Islet precursor cell (in vitro differentiated cells): Measurements from ENCODE around the gene CTXND2.
"Not testable (repeated sequence)": the region's sequence is repeated elsewhere in the genome, so short reads cannot be mapped to it uniquely, and the experiment has no call there.

Experiments used
- DNase-seq: peaks from one replicate; pipeline ENCODE4 v3.0.0-alpha.2; 2018

CTXND2 gene

DNA sequence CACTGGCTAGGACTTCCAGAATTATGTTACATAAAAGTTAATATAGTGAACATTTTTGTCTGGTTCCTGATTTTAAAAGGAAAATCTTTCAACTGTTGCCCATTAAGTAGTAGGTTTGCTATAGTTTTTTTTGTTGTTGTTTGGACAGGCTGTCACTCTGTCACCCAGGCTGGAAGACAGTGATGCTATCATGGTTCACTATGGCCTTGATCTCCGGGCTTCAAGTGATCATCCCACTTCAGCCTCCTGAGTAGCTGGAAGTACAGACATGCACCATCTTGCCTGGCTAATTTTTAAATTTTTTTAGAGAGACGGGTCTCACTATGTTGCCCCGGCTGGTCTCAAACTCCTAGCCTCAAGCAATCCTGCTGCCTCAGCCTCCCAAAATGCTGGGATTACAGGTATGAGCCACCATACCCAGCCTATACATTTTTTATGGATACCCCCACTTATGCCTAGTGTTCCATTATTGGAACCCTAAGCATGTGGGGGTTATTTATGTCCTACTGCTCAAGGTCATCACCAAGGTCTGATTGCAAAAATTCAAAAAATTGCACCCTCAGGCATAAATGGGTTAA lies 6.5 kb downstream of the CTXND2 start:
- DNase-seq = no peak

DNA sequence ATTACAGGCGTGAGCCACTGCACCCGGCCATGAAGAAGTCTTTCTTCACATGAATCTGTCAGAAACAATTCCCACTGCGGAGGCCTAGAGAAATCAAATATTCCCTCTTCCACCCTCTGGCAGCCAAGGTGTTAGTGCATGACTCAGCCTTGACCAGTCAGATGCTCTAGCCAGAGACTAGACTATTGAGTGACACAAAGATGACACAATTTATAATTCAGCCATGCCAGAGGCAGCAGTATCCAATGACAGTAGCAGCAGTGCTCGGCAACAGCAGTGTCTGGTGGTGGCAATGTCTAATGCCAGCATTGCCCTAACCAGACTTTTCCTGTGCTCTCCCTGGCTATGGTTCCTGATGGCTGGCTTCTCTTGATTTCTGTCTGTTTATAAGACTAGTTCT lies 8.7 kb downstream of the CTXND2 start:
- DNase-seq = peak; percentile 60

DNA sequence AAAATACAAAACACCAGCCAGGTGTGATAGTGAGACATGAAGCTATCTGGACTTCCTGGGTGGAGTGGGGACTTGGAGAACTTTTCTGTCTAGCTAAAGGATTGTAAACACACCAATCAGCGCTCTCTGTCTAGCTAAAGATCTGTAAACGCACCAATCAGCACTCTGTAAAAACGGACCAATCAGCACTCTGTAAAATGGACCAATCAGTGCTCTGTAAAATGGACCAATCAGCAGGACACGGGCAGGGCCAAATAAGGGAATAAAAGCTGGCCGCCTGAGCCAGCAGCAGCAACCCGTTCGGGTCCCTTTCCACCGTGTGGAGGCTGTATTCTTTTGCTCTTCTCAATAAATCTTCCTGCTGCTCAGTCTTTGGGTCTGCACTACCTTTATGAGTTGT lies 12.9 kb downstream of the CTXND2 start:
- not testable (repeated sequence) for DNase-seq

DNA sequence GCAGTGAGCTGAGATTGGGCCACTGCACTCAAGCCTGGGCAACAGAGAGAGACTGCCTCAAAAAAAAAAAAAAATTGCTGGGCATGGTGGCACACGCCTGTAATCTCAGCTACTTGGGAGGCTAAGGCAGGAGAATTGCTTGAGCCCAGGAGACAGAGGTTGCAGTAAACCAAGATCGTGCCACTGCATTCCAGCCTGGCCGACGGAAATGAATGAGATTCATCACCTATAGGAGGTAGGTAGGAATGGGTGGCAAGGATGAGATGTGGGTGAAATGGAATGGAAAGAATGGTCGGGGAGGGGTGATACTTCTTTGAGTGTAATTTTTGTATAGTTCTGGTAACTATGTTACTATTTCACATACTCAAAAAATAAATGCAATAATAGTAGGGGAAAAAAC lies 15.4 kb downstream of the CTXND2 start:
- no peak for DNase-seq

DNA sequence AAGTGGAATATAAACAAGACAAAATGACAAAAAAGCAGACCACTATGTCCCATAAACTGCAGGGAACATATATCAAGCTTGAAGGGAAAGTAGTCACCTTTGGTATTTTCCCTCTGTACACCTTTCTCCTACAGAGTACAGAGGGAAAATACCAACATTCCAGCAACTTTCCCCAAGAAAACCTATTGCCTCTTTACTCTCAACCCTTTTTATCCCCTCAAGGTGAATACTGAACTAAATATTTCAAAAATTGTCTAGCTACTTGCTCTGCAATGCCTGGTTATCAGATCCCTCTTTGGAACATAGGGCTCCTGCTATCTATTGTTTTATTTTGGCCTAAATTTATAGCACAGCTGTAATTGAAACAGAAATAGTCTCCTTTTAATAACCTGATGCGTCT lies 15.8 kb downstream of the CTXND2 start:
- no peak for DNase-seq

DNA sequence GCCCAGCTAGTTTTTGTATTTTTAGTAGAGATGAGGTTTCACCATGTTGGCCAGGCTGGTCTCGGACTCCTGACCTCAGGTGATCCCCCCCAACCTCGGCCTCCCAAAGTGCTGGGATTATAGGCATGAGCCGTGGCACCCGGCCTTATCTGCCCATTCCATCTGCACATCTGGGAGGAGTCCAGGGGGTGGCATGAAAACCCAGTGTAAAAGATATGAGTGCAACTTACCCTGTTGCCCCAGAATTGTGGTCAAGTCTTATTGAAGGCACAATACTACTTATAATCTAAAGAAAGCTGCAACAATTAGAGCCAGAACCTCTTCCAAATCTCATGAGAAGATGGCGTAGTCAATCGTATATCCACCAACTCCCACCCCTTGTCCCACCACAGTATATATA lies 18.4 kb downstream of the CTXND2 start:
- no peak for DNase-seq

DNA sequence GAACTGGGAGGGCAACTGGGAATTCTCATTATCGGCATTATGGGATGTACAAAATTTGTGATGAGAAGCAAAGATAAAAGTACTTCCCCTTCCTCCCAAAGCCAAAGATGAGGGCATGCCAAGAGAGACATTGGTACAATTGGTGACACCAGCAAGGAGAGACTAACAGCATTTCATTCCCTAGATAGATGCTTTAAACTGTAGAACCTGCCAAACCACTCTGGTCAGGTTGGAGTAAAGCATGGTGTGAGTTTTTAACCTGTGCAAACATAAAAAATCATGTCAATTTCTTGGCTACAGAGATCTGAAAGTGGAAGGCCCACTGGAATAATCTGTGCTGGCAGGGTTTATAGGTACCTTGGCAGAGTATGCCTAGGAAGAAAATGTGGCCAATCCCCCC lies 19.4 kb downstream of the CTXND2 start:
- DNase-seq = no peak

DNA sequence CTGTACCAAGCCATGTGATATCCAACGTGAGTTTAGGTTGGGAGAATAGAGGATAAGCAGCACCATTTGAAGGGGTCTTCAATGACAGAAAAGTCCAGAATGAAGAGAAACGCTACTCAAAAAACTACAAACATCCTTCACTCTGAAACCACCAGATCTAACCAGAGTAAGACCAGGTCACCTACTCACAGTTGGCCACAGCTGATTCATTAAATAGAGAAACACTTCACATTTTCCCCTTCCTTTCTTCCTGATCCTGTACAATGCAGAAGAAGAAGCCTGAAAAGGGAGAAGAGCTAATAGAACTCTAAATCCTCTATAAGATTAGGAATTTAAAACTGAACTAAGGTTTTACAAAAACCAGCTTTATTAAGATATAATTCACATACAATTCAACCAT lies 19.9 kb downstream of the CTXND2 start:
- no peak for DNase-seq

DNA sequence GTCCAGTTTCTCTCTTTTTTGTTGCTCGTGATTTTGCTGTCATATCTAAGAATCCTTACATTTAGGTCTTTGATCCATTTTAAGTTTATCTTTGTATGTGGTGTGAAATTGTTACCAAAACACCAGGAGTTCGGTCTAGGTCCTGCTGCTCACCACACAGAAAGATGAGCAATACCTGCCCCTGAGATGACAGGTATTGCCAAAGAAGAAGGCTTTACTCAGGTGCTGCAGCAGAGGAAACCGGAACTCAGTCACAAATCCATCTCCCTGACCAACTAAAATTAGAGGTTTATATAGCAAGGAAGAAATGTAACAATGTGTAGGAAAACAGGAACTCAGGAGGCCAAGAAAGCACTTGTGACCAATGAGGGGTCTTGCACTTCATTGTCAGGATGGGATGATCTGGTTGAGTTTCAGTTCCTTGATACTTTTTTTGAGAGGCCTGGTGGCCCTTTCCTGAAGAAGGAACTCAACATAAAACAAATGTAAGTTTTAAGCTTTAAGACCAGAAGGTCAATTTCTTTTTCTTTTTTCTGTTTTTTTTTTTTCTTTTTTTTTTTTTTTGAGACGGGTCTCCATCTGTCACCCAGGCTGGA lies 22.7 kb downstream of the CTXND2 start:
- DNase-seq = no peak

DNA sequence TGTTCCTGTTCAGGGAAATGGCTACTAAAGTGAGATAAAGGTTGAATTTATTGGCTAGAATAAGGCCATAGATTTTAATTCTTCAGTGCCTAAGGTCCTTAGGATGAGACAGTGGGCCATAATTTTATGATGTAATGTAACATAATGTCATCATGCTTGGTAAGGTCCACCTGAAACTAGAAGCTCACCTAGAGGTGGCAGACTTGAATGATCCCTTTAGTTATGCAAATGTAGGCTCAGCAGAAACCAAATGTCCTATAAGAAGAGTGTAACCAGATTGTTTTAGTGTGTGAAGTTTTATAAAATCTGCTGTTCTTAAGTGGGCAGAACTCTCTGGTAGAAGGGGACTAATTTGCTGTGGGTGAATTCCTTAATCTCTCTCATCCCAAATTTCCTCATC lies 25.7 kb downstream of the CTXND2 start:
- no peak for DNase-seq

DNA sequence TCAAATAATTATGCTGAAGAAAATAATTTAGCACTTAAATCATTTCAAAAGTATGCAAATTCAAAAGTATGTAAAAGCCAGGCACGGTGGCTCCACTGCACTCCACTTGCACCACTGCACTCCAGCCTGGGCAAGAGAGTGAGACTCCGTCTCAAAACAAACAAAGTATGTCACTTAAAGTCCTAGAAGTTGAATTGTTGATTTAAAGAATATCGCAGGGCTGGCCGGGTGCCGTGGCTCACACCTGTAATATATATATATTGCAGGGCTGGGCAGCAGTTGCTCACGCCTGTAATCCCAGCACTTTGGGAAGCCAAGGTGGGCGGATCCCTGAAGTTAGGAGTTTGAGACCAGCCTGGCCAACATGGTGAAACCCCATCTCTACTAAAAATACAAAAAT lies 30.5 kb downstream of the CTXND2 start:
- DNase-seq = no peak

DNA sequence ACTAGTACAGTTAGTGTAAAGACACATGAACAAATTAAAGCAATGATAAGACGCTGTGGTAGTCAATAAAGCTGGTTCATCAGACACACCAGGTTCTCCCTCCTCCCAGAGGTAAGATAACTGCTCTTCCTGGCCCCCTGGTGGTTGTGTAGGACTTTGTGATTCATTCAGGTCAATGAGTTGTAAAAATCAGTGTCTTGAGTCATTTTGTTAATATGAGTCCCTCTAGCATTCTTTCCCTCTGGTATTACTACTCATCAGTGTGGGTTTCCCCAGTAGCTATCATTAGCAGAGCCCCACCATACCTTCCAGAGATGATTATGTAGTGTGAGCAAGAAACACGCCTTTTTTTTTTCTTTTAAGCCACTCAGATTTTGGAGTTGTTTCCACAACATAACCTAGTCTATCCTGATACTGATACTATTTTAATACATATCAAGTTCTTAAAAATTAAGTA lies 35.6 kb downstream of the CTXND2 start:
- DNase-seq = peak; percentile 82

DNA sequence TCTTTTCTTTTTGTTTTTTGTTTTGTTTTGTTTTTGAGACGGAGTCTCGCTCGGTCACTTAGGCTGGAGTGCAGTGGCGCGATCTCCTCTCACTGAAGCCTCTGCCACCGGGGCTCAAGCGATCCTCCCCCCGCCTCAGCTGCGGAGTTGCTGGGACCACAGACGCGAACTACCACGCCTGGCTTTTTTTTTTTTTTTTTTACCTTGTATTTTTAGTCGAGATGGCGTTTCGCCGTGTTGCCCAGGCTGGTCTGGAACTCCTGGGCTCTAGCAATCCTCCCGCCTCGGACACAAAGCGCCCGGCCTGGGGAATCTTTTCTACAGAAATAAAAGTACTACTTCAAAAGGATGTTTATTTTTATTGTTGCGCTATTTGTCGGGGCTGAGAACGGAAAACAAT lies 38.1 kb downstream of the CTXND2 start:
- DNase-seq = no peak

DNA sequence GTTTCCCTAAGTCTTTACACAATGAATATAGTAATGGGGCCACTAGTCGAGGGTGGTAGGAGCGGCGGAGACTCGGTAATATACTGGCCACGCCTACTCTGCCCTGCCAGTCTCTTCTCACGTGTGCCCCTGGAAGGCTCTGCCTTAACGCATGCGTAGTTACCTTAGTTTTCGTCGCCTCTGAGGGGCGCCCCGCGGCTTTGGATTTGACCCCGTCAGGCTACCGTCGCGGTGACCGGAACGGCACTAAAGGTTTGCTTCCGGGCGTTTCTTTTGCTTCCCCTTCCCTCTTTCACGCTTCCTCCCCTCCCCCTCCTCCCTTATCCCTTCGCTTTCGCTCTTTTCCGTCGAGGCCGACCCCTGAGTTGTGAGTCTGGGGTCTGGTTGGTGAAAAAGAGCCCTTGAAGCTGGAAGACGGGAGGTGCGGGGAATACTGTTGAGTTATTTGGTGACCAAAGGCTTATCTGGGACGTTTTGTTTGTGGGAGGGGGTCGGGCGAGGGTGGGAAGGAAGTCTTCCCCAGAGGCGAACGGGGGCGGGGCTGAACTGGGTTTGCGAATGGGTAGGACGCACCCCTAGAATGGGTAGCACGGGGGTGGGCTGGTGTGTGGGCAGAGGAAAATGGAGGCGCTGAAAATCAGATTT lies 39.3 kb downstream of the CTXND2 start, which contains the start of gene SETDB1:
SETDB1 (plus strand) TSS at position 267 of the 645 bp plus-strand sequence. CDS start 1,352 bp downstream, outside the sequence.
- peak; percentile 98 for DNase-seq

DNA sequence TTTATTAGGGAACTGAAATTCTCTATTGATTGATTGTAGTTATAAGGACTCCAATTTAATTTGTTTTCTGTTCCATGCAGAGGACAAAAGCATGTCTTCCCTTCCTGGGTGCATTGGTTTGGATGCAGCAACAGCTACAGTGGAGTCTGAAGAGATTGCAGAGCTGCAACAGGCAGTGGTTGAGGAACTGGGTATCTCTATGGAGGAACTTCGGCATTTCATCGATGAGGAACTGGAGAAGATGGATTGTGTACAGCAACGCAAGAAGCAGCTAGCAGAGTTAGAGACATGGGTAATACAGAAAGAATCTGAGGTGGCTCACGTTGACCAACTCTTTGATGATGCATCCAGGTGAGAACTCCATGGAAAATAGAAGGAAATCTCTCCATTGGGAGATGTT lies 40.7 kb downstream of the CTXND2 start:
- no peak for DNase-seq

DNA sequence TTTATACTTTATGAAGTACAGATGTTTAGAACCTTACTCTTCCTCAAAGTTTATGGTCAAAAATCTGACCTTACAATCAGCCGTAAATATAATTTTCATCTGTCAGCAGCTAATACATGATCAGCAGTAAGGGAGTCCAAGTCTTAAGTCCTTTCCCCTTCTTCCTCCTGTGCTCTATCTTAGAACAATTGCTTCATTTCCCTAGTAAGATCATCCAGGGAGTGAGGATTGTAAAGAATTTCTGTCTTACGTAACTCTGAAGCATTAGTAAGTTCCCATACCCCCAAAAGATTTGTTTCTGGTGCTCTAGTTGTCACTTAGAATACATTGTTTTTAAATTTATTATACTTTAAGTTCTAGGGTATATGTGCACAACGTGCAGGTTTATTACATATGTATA lies 41.4 kb downstream of the CTXND2 start:
- DNase-seq = no peak

DNA sequence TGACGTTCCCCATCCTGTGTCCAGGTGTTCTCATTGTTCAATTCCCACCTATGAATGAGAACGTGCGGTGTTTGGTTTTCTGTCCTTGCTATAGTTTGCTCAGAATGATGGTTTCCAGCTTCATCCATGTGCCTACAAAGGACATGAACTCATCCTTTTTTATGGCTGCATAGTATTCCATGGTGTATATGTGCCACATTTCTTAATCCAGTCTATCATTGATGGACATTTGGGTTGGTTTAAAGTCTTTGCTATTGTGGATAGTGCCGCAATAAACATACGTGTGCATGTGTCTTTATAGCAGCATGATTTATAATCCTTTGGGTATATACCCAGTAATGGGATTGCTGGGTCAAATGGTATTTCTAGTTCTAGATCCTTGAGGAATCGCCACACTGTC lies 41.8 kb downstream of the CTXND2 start:
- DNase-seq = not testable (repeated sequence)

DNA sequence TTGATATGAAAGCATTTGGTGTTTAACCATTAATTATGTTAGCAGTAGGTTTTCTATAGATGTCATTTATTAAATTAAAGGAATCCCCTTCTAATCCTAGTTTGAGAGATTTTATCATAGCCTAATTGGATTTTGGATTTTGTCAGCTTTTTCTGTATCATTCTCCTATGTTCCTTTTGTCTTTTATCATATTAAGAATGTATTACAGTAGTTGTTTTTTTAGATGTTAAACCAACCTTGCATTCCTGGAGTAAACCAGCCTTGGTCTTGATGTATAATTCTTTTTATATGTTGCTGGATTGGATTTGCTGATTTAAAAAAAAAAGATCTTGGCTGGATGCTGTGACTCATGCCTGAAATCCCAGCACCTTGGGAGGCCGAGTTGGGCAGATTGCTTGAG lies 44.8 kb downstream of the CTXND2 start:
- no peak for DNase-seq

DNA sequence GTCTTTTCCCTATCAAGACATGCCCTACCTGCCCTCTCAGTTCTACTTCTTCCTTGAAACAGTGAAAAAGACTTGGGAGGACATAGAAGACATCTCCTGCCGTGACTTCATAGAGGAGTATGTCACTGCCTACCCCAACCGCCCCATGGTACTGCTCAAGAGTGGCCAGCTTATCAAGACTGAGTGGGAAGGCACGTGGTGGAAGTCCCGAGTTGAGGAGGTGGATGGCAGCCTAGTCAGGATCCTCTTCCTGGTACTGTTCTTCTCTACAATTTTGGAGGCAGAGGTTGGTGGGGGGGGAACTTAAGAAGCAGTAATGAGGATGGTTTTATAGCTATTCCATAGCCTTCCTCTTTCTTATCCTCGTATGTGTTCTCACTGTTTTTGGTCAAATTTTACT lies 57.9 kb downstream of the CTXND2 start:
- DNase-seq = no peak

DNA sequence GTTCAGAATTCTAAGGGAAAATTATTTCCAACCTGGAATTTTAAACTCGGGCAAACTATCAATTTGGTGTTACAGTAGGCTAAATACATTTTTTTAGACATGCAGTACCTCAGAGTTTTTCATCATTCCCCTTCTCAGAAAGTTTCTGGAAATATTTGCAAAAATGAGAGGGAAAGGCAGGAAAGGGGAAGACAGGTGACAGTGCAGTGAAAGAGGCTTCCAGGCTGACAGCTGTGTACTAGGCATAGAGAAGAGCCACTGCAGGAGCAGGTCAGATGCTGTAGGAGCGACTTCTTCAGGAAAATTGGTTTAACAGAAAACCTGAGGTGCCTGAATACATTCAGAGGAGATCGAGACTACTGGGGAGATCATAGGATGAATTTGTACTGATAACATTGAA lies 67.8 kb downstream of the CTXND2 start:
- no peak for DNase-seq

DNA sequence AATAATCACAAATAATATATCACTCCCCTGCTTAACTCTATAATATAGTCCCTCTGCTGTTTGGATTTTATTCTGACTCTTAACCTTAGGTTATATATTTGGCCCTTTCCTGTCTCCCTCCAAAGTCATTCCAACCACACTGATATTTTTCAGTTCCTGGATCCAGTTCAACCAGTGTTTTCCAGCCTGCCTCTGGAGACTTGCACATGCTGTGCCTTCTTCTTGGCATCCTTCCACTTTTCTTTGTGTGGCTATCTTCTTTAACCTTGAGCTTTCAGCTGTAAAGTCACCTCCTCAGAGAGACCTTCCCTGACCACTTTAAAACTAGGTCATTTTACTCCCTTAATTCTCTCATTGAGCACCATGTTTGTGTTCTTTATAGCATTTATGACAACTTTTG lies 68.3 kb downstream of the CTXND2 start:
- no peak for DNase-seq

DNA sequence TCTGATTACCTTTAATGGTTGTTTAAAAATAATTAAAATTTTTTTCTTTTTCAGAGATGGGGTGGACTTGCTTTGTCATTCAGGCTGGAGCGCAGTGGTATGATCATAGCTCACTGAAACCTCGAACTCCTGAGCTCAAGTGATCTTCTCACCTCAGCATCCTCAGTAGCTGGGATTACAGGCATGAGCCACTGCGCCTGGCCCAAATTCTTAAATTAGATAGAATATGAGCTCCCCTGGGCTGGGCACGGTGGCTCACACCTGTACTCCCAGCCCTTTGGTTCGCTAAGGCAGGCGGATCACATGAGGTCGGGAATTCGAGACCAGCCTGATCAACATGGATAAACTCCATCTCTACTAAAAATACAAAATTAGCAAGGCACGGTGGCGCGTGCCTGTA lies 70.7 kb downstream of the CTXND2 start:
- no peak for DNase-seq

DNA sequence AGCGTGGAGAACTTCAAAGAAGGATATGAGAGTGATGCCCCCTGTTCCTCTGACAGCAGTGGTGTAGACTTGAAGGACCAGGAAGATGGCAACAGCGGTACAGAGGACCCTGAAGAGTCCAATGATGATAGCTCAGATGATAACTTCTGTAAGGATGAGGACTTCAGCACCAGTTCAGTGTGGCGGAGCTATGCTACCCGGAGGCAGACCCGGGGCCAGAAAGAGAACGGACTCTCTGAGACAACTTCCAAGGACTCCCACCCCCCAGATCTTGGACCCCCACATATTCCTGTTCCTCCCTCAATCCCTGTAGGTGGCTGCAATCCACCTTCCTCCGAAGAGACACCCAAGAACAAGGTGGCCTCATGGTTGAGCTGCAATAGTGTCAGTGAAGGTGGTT lies 73.7 kb downstream of the CTXND2 start:
- no peak for DNase-seq

DNA sequence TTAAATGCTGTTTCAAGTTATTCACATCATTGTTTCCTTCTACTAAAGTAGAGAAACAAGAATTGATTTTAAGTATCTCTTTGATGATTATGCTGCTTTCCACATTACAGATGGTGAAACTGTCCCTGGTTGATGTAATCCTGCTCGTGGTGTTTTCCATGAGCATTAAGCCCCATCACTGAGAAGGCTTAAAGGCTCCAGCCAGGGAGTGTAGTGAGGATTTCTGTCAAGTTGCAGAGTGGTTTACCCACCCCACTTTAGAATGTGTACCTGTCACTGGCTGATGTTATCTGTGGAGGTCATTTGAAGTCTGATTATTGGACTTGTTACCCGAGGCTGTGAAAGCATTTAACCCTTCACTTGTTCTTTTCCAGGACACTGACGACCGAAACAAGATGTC lies 74.8 kb downstream of the CTXND2 start:
- DNase-seq = no peak
